ENCODE measurements around the gene SNX24. TPM values are rescaled to one million over a fixed set of nuclear protein-coding genes. Genes with fewer than 3 reads are reported as not detected.

SNX24 gene
- total and polyA plus RNA-seq, 9 of the 15 experiments (the other 6 are each of a cell fraction or from before 2014, with no cell fraction given) = 5.3 to 10.1 (median 7.9) TPM

DNA sequence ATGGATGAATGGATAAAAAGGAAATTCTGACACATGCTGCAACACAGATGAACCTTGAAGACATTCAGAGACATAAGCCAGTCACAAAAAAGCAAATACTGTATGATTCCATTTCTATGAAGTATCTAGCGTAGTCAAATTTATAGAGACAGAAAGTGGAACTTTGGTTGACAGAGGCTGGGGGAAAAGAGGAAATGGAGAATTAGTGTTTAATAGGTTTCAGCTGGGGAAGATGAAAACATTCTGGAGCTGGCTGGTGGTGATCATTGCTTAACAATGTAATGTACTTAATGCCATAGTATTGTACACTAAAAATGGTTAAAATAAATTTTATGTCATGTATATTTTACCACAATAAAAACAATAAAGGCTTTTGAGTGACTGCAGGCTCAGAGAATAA is 166.9 kb downstream of the SNX24 start (continued):
- TF ChIP-seq SPI1 (IDR thresholded peaks at IDR 0.05; ENCODE audit: borderline replicate concordance, low read depth, low read length) (0 out of 2 replicates have a peak, but pooled peaks have one; percentile 23), ETS1 (conservative IDR thresholded peaks at IDR 0.05; ENCODE audit: control insufficient read depth, low read depth, low read length) (no peak)
- TF ChIP-seq, protein P1, sequence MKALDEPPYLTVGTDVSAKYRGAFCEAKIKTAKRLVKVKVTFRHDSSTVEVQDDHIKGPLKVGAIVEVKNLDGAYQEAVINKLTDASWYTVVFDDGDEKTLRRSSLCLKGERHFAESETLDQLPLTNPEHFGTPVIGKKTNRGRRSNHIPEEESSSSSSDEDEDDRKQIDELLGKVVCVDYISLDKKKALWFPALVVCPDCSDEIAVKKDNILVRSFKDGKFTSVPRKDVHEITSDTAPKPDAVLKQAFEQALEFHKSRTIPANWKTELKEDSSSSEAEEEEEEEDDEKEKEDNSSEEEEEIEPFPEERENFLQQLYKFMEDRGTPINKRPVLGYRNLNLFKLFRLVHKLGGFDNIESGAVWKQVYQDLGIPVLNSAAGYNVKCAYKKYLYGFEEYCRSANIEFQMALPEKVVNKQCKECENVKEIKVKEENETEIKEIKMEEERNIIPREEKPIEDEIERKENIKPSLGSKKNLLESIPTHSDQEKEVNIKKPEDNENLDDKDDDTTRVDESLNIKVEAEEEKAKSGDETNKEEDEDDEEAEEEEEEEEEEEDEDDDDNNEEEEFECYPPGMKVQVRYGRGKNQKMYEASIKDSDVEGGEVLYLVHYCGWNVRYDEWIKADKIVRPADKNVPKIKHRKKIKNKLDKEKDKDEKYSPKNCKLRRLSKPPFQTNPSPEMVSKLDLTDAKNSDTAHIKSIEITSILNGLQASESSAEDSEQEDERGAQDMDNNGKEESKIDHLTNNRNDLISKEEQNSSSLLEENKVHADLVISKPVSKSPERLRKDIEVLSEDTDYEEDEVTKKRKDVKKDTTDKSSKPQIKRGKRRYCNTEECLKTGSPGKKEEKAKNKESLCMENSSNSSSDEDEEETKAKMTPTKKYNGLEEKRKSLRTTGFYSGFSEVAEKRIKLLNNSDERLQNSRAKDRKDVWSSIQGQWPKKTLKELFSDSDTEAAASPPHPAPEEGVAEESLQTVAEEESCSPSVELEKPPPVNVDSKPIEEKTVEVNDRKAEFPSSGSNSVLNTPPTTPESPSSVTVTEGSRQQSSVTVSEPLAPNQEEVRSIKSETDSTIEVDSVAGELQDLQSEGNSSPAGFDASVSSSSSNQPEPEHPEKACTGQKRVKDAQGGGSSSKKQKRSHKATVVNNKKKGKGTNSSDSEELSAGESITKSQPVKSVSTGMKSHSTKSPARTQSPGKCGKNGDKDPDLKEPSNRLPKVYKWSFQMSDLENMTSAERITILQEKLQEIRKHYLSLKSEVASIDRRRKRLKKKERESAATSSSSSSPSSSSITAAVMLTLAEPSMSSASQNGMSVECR (CRISPR knock-in tag; IDR thresholded peaks at IDR 0.05) = no peak

DNA sequence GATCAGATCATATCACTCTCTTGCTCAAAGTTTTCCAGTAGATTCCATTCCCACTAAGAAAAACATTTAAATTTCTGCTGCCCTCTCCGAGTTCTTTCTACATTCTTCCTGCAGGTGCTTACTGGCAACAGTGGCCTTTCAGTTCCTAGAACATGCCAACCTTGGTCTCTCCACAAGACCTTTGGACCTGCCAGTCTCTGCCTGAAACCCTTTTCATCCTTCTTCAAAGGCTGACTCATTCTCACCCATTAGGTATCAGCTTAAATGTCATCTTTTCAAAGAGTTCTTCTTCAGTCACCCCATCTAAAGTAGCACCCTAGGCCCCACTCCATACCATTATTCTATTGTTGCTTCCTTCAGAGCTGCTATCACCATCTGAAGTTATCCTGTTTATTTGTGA is 169.3 kb downstream of the SNX24 start:
- intact Hi-C loops (cut with micrococcal nuclease) (no loop called here), in situ Hi-C loops (cut with MboI) (no loop called here)
- Histone ChIP-seq H3K27me3 (ENCODE audit: control insufficient read depth in 2 of 2, insufficient read depth in 2 of 2, low read length in 2 of 2) (peaks cover 0 to 4% of the 10 kb centered on the region in 2 experiments; a peak in 1 of 5 replicates), H3K79me2 (ENCODE audit: control insufficient read depth, insufficient read depth, low read length) (no peaks in the 10 kb centered on the region), H2AFZ (ENCODE audit: low read depth, low read length) (no peak overlapping the region), H4K20me1 (replicated peaks; ENCODE audit: control insufficient read depth, insufficient read depth, low read length) (no peaks in the 10 kb centered on the region; the same call in 1 of the 2 replicates), H3K4me3 (no peak overlapping the region), H3K9me1 (ENCODE audit: control insufficient read depth, insufficient read depth, low read length) (no peaks in the 10 kb centered on the region), H3K9ac (ENCODE audit: insufficient read depth in 1 of 2, low read depth in 2 of 2, low read length in 2 of 2) (no peak overlapping the region), H3K9me3 (replicated peaks; ENCODE audit: control insufficient read depth, insufficient read depth, low read depth, low read length) (no peaks in the 10 kb centered on the region), H3K27ac (ENCODE audit: extremely low read depth, low read depth, low read length) (no peak overlapping the region), H3K36me3 (ENCODE audit: control insufficient read depth, insufficient read depth, low read length) (no peaks in the 10 kb centered on the region), H3K4me2 (ENCODE audit: insufficient read depth, low read length) (no peak overlapping the region), H3K4me1 (replicated peaks in 1 of 2; ENCODE audit: control insufficient read depth in 2 of 2, insufficient read depth in 2 of 2, low read length in 2 of 2) (no peaks in the 10 kb centered on the region)
- CTCF ChIA-PET (ENCODE audit: low intra/inter-chr PET ratio) = no interaction called here
- POLR2A ChIA-PET = no interaction called here
- DNase-seq (ENCODE audit: extremely low read depth in 1 of 4, low spot score in 3 of 4) (no peak), ATAC-seq (no peak), FAIRE-seq (no peak)
- WGBS (ENCODE audit: insufficient coverage, low coverage, missing lambda C conversion rate) = 0% methylated on average over 1 of the region's 1 CpG
- BruUV-seq (replicated peaks) = no TSS peak
- TF ChIP-seq XRCC4 (IDR thresholded peaks at IDR 0.05; ENCODE audit: extremely low read depth, insufficient read depth, insufficient read length) = no peak
- no peak for TF ChIP-seq MAX (CRISPR knock-in tag; IDR thresholded peaks at IDR 0.05)
- TF ChIP-seq ID3 (CRISPR knock-in tag; IDR thresholded peaks at IDR 0.05) = no peak
- TF ChIP-seq ID3 (tag; IDR thresholded peaks at IDR 0.05) = no peak
- no peak for TF ChIP-seq ZNF77 (CRISPR knock-in tag; IDR thresholded peaks at IDR 0.05)
- no peak for TF ChIP-seq TRIM24 (IDR thresholded peaks at IDR 0.05)
- TF ChIP-seq ZKSCAN8 (CRISPR knock-in tag; IDR thresholded peaks at IDR 0.05) = no peak
- no peak for TF ChIP-seq SRSF7 (optimal IDR thresholded peaks at IDR 0.05; ENCODE audit: low read depth, low read length)
